Progenitor cell of endocrine pancreas (in vitro differentiated cells): ENCODE data around the gene MAL. TPM values are rescaled to one million over a fixed set of nuclear protein-coding genes. Genes with fewer than 3 reads are reported as not detected.
A peak's percentile ranks its signal among the peaks of the same experiment; 100 is the strongest.
"Not testable (repeated sequence)": the region's sequence is repeated elsewhere in the genome, so short reads cannot be mapped to it uniquely, and the experiment has no call there.

ENCODE experiments used
- DNase-seq: peaks from one replicate; pipeline ENCODE4 v3.0.0; 2021; ENCODE audit warnings: low spot score; ENCODE audit not compliant: unreplicated experiment
- H3K27ac Mint-ChIP-seq: 2 replicates; pipeline ENCODE4 v1.8.0; 2021; ENCODE audit warnings: mild to moderate bottlenecking, moderate library complexity, mixed read lengths
- H3K27me3 Mint-ChIP-seq: 2 replicates; pipeline ENCODE4 v1.8.0; 2021; ENCODE audit warnings: mixed read lengths
- H3K36me3 Mint-ChIP-seq: 2 replicates; pipeline ENCODE4 v1.8.0; 2022; ENCODE audit warnings: mixed read lengths; ENCODE audit not compliant: insufficient read depth
- H3K4me1 Mint-ChIP-seq: 2 replicates; pipeline ENCODE4 v1.8.0; 2021; ENCODE audit warnings: low read depth, mixed read lengths
- H3K4me3 Mint-ChIP-seq: 2 replicates; pipeline ENCODE4 v1.8.0; 2021; ENCODE audit warnings: low read depth, mild to moderate bottlenecking, moderate library complexity, mixed read lengths
- H3K9me3 Mint-ChIP-seq: 2 replicates; pipeline ENCODE4 v1.8.0; 2021; ENCODE audit warnings: low read depth, mixed read lengths
- CTCF ChIP-seq: fragments of 200-600 bp; sonication (generic); IDR thresholded peaks from one replicate; pipeline ENCODE4 v1.5.0; 2021; ENCODE audit warnings: antibody characterized with exemption, mild to moderate bottlenecking; ENCODE audit not compliant: unreplicated experiment
- total RNA-seq: library from RNA; stranded (reverse); gene quantifications from 2 replicates; pipeline ENCODE4 v1.2.1, GENCODE V29; 2021

MAL gene
- total RNA-seq, 1 donor from 2014 or later, result not detected

- H3K27ac Mint-ChIP-seq, result no peak overlapping the region
- no peaks in the 10 kb centered on the region for H3K36me3 Mint-ChIP-seq
- H3K9me3 Mint-ChIP-seq, result peaks cover 18% of the 10 kb centered on the region
- H3K4me1 Mint-ChIP-seq, result no peaks in the 10 kb centered on the region
- H3K27me3 Mint-ChIP-seq, result peaks cover 56% of the 10 kb centered on the region
- no peak for TF ChIP-seq CTCF
- DNase-seq, result no peak
- no peak overlapping the region for H3K4me3 Mint-ChIP-seq
These were observed 7.5 kb downstream of the MAL start for GRCh38 chr2:95032868-95033603.

GRCh38 chr2:95034221-95034620 lies 8.7 kb downstream of the MAL start:
- peaks cover 28% of the 10 kb centered on the region for H3K9me3 Mint-ChIP-seq
- H3K4me1 Mint-ChIP-seq, result no peaks in the 10 kb centered on the region
- no peaks in the 10 kb centered on the region for H3K36me3 Mint-ChIP-seq
- no peak overlapping the region for H3K27ac Mint-ChIP-seq
- H3K4me3 Mint-ChIP-seq, result no peak overlapping the region
- no peak for DNase-seq
- TF ChIP-seq CTCF, result no peak
- H3K27me3 Mint-ChIP-seq, result peaks cover 54% of the 10 kb centered on the region

- Mint-ChIP-seq H3K4me1 (no peaks in the 10 kb centered on the region), H3K36me3 (no peaks in the 10 kb centered on the region), H3K9me3 (peaks cover 28% of the 10 kb centered on the region), H3K27ac (no peak overlapping the region), H3K27me3 (peaks cover 48% of the 10 kb centered on the region), H3K4me3 (no peak overlapping the region)
- no peak for TF ChIP-seq CTCF
- DNase-seq, result no peak
These were observed 9.3 kb downstream of the MAL start for GRCh38 chr2:95034818-95035217.

- no peak for TF ChIP-seq CTCF
- DNase-seq, result no peak
- H3K4me1 Mint-ChIP-seq, result no peaks in the 10 kb centered on the region
- H3K36me3 Mint-ChIP-seq, result no peaks in the 10 kb centered on the region
- H3K4me3 Mint-ChIP-seq, result no peak overlapping the region
- H3K27me3 Mint-ChIP-seq, result peaks cover 34% of the 10 kb centered on the region
- H3K27ac Mint-ChIP-seq, result peak overlapping the region; percentile 74
- H3K9me3 Mint-ChIP-seq, result peaks cover 28% of the 10 kb centered on the region
These were observed 11.3 kb downstream of the MAL start for GRCh38 chr2:95036596-95037383.

DNA sequence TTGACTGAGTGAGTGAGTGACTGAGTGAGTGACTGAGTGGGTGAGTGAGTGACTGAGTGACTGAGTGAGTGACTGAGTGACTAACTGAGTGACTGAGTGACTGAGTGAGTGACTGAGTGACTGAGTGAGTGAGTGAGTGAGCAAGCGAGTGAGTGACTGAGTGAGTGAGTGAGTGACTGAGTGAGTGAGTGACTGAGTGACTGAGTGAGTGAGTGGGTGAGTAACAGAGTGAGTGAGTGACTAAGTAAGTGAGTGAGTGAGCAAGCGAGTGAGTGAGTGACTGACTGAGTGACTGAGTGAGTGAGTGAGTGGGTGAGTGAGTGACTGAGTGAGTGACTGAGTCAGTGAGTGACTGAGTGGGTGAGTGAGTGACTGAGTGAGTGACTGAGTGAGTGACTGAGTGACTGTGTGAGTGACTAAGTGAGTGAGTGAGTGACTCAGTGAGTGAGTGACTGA lies 11.9 kb downstream of the MAL start:
- H3K27me3 Mint-ChIP-seq, result peaks cover 32% of the 10 kb centered on the region
- no peak for DNase-seq
- H3K36me3 Mint-ChIP-seq, result no peaks in the 10 kb centered on the region
- H3K4me3 Mint-ChIP-seq, result no peak overlapping the region
- TF ChIP-seq CTCF, result no peak
- no peaks in the 10 kb centered on the region for H3K4me1 Mint-ChIP-seq
- H3K27ac Mint-ChIP-seq, result peak overlapping the region; percentile 84
- H3K9me3 Mint-ChIP-seq, result peaks cover 28% of the 10 kb centered on the region

DNA sequence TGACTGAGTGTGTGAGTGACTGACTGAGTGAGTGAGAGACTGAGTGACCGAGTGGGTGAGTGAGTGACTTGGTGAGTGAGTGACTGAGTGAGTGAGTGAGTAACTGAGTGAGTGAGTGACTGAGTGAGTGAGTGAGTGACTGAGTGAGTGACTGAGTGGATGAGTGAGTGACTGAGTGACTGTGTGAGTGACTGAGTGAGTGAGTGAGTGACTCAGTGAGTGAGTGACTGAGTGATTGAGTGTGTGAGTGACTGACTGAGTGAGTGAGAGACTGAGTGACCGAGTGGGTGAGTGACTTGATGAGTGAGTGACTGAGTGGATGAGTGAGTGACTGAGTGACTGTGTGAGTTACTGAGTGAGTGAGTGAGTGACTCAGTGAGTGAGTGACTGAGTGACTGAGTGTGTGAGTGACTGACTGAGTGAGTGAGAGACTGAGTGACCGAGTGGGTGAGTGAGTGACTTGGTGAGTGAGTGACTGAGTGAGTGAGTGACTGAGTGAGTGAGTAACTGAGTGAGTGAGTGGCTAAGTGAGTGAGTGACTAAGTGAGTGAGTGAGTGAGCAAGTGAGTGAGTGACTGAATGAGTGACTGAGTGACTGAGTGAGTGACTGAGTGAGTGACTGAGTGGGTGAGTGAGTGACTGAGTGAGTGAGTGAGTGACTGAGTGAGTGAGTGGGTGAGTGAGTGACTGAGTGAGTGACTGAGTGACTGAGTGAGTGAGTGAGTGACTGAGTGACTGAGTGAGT lies 12.5 kb downstream of the MAL start:
- H3K36me3 Mint-ChIP-seq, DNase-seq, H3K4me3 Mint-ChIP-seq, H3K4me1 Mint-ChIP-seq: not testable (repeated sequence)
- Mint-ChIP-seq H3K27me3 (peaks cover 28% of the 10 kb centered on the region), H3K9me3 (peaks cover 28% of the 10 kb centered on the region), H3K27ac (peak overlapping the region; percentile 84)
